Natural killer cell treated with Interleukin-12 subunit alpha and Interleukin-12 subunit beta and Interleukin-15 and Interleukin-18, amount 100 ng/mL, for 72 hours (primary cell): ENCODE measurements around the gene TOGARAM2. TPM values are rescaled to one million over a fixed set of nuclear protein-coding genes. Genes with fewer than 3 reads are reported as not detected.
A peak's percentile ranks its signal among the peaks of the same experiment; 100 is the strongest.

Experiments
- ATAC-seq, 2 donors: fragments of 150-1000 bp; cut with Tn5 transposase in 1 of 2; sonication (Bioruptor Pico), chemical (Tn5 transposase) in 1 of 2; 2 replicates each; pipeline ENCODE4 v1.10.0; 2021
- DNase-seq: peaks from one replicate; pipeline ENCODE4 v3.0.0; 2022; ENCODE audit warnings: low spot score
- H3K27ac Mint-ChIP-seq, 2 donors: 1 replicate in 1 of 2; 2 replicates in 1 of 2; pipeline ENCODE4 v1.8.0; 2022; ENCODE audit warnings: mixed read lengths in 2 of 2, mild to moderate bottlenecking in 1 of 2, moderate library complexity in 1 of 2
- H3K27me3 Mint-ChIP-seq, 2 donors: 1 replicate in 1 of 2; 2 replicates in 1 of 2; pipeline ENCODE4 v1.8.0; 2022; ENCODE audit warnings: mixed read lengths in 2 of 2
- H3K36me3 Mint-ChIP-seq: one replicate; pipeline ENCODE4 v1.8.0; 2022; ENCODE audit warnings: mixed read lengths
- H3K4me1 Mint-ChIP-seq, 2 donors: 1 replicate in 1 of 2; 2 replicates in 1 of 2; pipeline ENCODE4 v1.8.0; 2022; ENCODE audit warnings: low read depth in 2 of 2, mixed read lengths in 2 of 2, mild to moderate bottlenecking in 1 of 2
- H3K4me3 Mint-ChIP-seq: one replicate; pipeline ENCODE4 v1.8.0; 2022; ENCODE audit warnings: mixed read lengths
- H3K9me3 Mint-ChIP-seq: 2 replicates; pipeline ENCODE4 v1.8.0; 2022; ENCODE audit warnings: mixed read lengths
- total RNA-seq, 2 donors: library from RNA; stranded (reverse); gene quantifications; one replicate each; pipeline ENCODE4 v1.2.3, GENCODE V29; 2022

Gene TOGARAM2
- total RNA-seq, 2 donors from 2014 or later, result 6.8 to 7.7 TPM

- ATAC-seq, result peak; percentile 50 to 65
- peak; percentile 79 for DNase-seq
- H3K27ac Mint-ChIP-seq, result peak overlapping the region; percentile 93 to 95
- peaks cover 72 to 73% of the 10 kb centered on the region in 2 donors for H3K4me1 Mint-ChIP-seq
- H3K27me3 Mint-ChIP-seq, result no peaks in the 10 kb centered on the region
- H3K36me3 Mint-ChIP-seq, result no peaks in the 10 kb centered on the region
- peak overlapping the region; percentile 92 for H3K4me3 Mint-ChIP-seq
- no peaks in the 10 kb centered on the region for H3K9me3 Mint-ChIP-seq
Observed at GRCh38 chr2:29011418-29012060, 30.4 kb downstream of the TOGARAM2 start.

- Mint-ChIP-seq H3K27me3 (no peaks in the 10 kb centered on the region), H3K4me1 (peaks cover 79% of the 10 kb centered on the region in 2 donors), H3K27ac (peak overlapping the region; percentile 93 to 95), H3K9me3 (no peaks in the 10 kb centered on the region), H3K4me3 (peak overlapping the region; percentile 92), H3K36me3 (no peaks in the 10 kb centered on the region)
- DNase-seq (peak; percentile 83), ATAC-seq (peak; percentile 60)
Observed at GRCh38 chr2:29012211-29012681, 31.1 kb downstream of the TOGARAM2 start.

GRCh38 chr2:29013057-29013780, 32.1 kb downstream of the TOGARAM2 start:
- DNase-seq (no peak), ATAC-seq (no peak)
- Mint-ChIP-seq H3K4me1 (peaks cover 83% of the 10 kb centered on the region in 2 donors), H3K9me3 (no peaks in the 10 kb centered on the region), H3K36me3 (no peaks in the 10 kb centered on the region), H3K27me3 (no peaks in the 10 kb centered on the region), H3K4me3 (peak overlapping the region; percentile 76), H3K27ac (peak overlapping the region; percentile 93 to 95)

- Mint-ChIP-seq H3K36me3 (no peaks in the 10 kb centered on the region), H3K27ac (peak overlapping the region; percentile 93 to 95), H3K27me3 (no peaks in the 10 kb centered on the region), H3K4me3 (peak overlapping the region; percentile 76), H3K9me3 (no peaks in the 10 kb centered on the region), H3K4me1 (peaks cover 77% of the 10 kb centered on the region in 2 donors)
- ATAC-seq (peak; percentile 1 to 30), DNase-seq (no peak)
Observed at GRCh38 chr2:29014331-29014730, 33.2 kb downstream of the TOGARAM2 start.

- peak; percentile 77 to 79 for ATAC-seq
- Mint-ChIP-seq H3K36me3 (no peaks in the 10 kb centered on the region), H3K9me3 (no peaks in the 10 kb centered on the region), H3K27me3 (no peaks in the 10 kb centered on the region), H3K4me3 (peak overlapping the region; percentile 76), H3K27ac (peak overlapping the region; percentile 93 to 95), H3K4me1 (peaks cover 76 to 78% of the 10 kb centered on the region in 2 donors)
- DNase-seq, result peak; percentile 77
Observed at GRCh38 chr2:29014811-29015421, 33.8 kb downstream of the TOGARAM2 start.

- Mint-ChIP-seq H3K36me3 (no peaks in the 10 kb centered on the region), H3K27ac (peak overlapping the region; percentile 93 to 95), H3K9me3 (no peaks in the 10 kb centered on the region), H3K27me3 (no peaks in the 10 kb centered on the region), H3K4me1 (peaks cover 75 to 77% of the 10 kb centered on the region in 2 donors), H3K4me3 (peak overlapping the region; percentile 76)
- ATAC-seq (no peak), DNase-seq (no peak)
Observed at GRCh38 chr2:29015701-29016470, 34.8 kb downstream of the TOGARAM2 start.

GRCh38 chr2:29016504-29016903, 35.4 kb downstream of the TOGARAM2 start:
- Mint-ChIP-seq H3K4me3 (peak overlapping the region; percentile 76), H3K9me3 (no peaks in the 10 kb centered on the region), H3K27ac (peak overlapping the region; percentile 93 to 95), H3K27me3 (no peaks in the 10 kb centered on the region), H3K36me3 (no peaks in the 10 kb centered on the region), H3K4me1 (peaks cover 70 to 71% of the 10 kb centered on the region in 2 donors)
- no peak for DNase-seq
- ATAC-seq, result no peak

- Mint-ChIP-seq H3K9me3 (no peaks in the 10 kb centered on the region), H3K36me3 (no peaks in the 10 kb centered on the region), H3K27me3 (no peaks in the 10 kb centered on the region), H3K27ac (peak overlapping the region; percentile 33 to 51), H3K4me3 (no peak overlapping the region), H3K4me1 (peaks cover 60 to 63% of the 10 kb centered on the region in 2 donors)
- no peak for DNase-seq
- ATAC-seq, result no peak
Observed at GRCh38 chr2:29017716-29018435, 36.8 kb downstream of the TOGARAM2 start.

GRCh38 chr2:29021886-29022285, 40.8 kb downstream of the TOGARAM2 start:
- Mint-ChIP-seq H3K9me3 (no peaks in the 10 kb centered on the region), H3K27me3 (no peaks in the 10 kb centered on the region), H3K27ac (peak overlapping the region in 1 of 2 donors; percentile 70), H3K4me3 (no peak overlapping the region), H3K4me1 (peaks cover 20 to 31% of the 10 kb centered on the region in 2 donors), H3K36me3 (peaks cover under 1% of the 10 kb centered on the region)
- DNase-seq, result peak; percentile 44
- ATAC-seq, result no peak

- Mint-ChIP-seq H3K36me3 (peaks cover 5% of the 10 kb centered on the region), H3K27ac (peak overlapping the region in 1 of 2 donors; percentile 16), H3K9me3 (no peaks in the 10 kb centered on the region), H3K27me3 (no peaks in the 10 kb centered on the region), H3K4me1 (peaks cover 17 to 28% of the 10 kb centered on the region in 2 donors), H3K4me3 (no peak overlapping the region)
- ATAC-seq (no peak), DNase-seq (peak; percentile 13)
Observed at GRCh38 chr2:29022679-29023078, 41.6 kb downstream of the TOGARAM2 start.

GRCh38 chr2:29023188-29023587, 42.1 kb downstream of the TOGARAM2 start:
- peak overlapping the region in 1 of 2 donors; percentile 16 for H3K27ac Mint-ChIP-seq
- H3K4me3 Mint-ChIP-seq, result no peak overlapping the region
- ATAC-seq (no peak), DNase-seq (peak; percentile 23)
- no peaks in the 10 kb centered on the region for H3K27me3 Mint-ChIP-seq
- no peaks in the 10 kb centered on the region for H3K9me3 Mint-ChIP-seq
- H3K4me1 Mint-ChIP-seq, result peaks cover 13 to 24% of the 10 kb centered on the region in 2 donors
- H3K36me3 Mint-ChIP-seq, result peaks cover 5% of the 10 kb centered on the region

- H3K4me1 Mint-ChIP-seq, result peaks cover 5 to 19% of the 10 kb centered on the region in 2 donors
- no peaks in the 10 kb centered on the region for H3K27me3 Mint-ChIP-seq
- H3K36me3 Mint-ChIP-seq, result peaks cover 5% of the 10 kb centered on the region
- no peaks in the 10 kb centered on the region for H3K9me3 Mint-ChIP-seq
- no peak overlapping the region for H3K4me3 Mint-ChIP-seq
- DNase-seq (peak; percentile 26), ATAC-seq (peak; percentile 57 to 66)
- H3K27ac Mint-ChIP-seq, result peak overlapping the region in 1 of 2 donors; percentile 43
Observed at GRCh38 chr2:29024882-29025430, 43.9 kb downstream of the TOGARAM2 start.
